GM21737 (cell line): ENCODE data around the gene ANOS1.

Experiments
- ATAC-seq: cut with Tn5 transposase; IDR thresholded peaks from one replicate; pipeline ENCODE4 v1.9.1; 2021; ENCODE audit warnings: mild to moderate bottlenecking, moderate library complexity; ENCODE audit not compliant: unreplicated experiment

Gene ANOS1

DNA sequence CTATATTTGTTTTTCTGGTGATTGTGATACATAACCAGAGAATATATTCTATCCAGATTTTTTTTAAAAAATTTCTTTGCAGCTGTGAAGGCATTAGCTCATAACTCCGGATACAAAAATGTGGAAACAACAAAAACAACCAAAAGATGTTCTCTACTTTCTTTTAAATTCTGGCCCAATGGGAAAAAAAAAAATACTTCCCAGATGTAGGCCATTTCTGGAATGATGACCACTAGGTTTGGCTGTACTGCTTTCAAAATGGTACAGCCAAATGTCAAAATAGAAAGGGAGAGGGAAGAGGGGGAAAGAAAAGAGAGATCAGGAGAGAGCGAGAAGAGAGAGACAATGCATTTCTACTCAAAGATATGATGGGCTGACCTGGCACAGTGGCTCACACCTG is 14.6 kb downstream of the ANOS1 start:
- no peak for ATAC-seq

DNA sequence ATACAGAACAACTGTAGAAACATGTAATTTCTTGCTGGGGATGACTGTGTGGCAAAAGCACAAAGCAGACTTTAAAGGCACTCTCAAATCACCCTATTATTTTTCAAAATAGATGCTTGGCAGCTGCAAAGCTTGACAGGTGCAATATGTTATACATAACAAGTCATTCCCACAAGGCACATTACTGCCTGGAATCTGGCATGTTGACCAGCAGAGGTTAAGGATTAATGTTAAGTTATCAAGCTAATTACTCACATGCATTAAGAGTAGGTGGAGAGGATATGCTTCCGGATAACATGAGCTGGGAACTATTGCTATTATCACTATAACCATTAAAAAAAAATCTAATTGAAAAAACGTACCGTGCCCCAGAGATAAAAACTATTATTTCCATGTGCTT is 17.8 kb downstream of the ANOS1 start:
- ATAC-seq: no peak

DNA sequence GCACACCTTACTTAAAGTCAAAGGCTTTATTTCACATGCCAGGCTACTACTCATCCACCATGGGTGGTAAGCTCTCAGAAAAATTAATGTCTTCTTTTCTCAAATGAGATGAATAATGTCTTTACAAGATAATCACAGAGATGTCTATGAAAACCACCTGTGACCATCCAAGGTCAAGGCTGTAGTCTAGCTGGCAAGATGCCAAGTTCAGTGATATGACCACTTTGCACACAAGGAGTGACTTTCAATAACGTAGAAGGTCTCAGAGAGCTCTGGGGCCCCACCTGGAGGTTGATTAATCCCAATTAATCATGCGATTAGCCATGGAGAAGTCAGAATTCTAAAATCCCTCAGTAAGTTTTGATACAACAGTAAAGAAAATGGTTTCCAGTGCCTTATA is 20.5 kb downstream of the ANOS1 start:
- no peak for ATAC-seq

DNA sequence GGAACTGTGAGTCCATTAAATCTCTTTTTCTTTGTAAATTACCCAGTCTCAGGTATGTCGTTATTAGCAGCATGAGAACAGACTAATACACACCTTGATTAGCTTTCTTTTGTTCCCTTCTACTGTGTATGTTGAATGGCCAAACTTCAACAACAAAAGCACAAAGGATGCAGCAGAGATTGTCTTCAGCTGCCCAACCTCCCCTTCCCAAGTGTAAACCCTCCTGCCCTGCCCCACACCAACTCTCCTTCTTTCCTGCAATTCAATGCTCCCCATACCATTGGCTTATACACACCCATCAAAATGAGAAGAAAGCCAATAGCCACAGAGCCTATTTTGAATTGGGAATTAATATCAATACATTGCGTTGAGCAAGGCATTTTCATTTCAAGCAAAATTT is 27.8 kb downstream of the ANOS1 start:
- ATAC-seq: no peak

DNA sequence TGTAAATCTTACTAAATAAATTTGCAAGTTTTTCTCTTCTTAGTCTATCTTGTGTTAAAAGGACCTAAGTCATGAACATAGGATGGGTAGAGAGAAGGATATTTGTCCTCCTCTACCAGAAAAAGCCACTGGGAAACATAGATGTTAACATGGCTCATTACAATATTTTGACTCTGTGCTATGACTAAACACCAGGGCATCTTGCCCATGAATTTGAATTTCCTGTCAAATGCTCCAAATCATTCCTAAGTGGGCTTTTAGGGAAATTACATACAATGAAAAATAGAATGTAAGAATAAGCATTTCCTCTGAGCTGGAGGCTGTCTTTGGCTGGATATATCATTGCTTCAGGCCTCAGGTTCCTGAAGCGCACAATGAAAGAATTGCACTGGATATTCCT is 39.1 kb downstream of the ANOS1 start:
- ATAC-seq: no peak

DNA sequence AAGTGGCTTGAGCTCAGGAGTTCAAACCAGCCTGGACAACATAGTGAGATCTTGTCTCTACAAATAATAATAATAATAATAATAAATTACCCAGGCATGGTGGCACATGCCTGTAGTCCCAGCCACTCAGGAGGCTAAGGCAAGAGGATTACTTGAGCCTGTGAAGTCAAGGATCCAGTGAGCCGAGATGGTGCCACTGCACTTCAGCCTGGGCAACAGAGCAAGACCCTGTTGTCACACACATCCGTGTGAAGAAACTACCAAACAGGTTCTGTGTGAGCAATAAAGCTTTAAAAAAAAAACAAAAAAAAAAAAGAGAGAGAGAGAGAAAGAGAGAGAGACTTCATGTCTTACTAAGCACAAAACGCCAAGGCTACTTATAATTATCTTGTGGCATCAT is 42.5 kb downstream of the ANOS1 start:
- no peak for ATAC-seq

DNA sequence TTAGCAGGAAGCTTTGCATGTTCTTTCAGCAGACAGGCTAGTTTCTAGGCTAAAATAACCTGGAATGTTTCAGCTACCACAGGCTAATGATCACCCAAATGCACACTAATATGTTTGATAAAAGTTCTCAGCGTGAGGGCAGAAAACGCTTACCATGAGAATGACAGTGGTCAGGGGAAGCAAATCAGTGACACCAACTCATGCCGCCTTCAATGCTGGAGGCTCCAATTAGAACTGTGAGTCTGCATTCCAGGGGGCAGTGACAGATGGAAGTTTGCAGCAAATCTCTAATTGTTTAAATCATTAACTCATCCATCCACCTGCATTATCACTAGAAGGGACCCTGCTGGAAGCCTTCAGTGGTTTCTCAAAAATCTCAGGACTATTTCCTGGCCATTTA is 43.2 kb downstream of the ANOS1 start:
- ATAC-seq: no peak

DNA sequence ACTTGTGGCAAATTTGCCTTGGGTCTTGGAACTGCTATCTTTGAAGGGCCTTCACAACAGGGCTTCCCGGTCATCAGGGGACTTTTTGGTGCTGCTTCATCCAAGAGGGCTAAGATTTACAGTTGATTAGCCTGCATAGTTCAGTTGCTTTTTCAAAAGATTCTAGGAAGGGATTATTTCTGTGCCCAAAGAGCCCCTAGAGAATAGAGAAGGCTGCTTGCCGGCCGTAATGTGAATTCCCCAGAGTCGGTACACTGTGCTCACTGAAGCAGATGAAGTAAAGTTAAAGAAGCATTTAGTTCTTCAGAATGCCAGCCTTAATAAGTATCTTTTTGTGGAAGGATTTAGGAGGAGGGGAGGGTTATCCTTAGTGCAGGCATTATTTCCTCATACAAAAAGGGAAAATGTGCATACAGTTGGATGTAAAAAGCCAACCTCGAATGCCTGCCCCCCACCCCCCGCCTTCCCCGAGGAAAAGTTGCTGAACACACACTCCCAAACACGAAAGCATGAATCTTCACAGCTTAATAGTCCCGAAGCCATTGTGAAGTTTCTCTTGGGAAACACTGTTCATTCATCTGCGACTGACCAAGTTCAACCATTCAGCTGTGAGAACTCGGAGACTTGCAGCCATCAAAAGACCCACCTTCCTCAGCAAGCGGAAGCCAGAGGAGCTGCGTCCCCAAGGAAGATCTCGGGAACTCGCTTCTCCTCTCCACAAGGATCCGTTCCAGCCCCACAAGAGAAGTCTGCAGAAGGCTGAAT is 47.6 kb downstream of the ANOS1 start:
- no peak for ATAC-seq

DNA sequence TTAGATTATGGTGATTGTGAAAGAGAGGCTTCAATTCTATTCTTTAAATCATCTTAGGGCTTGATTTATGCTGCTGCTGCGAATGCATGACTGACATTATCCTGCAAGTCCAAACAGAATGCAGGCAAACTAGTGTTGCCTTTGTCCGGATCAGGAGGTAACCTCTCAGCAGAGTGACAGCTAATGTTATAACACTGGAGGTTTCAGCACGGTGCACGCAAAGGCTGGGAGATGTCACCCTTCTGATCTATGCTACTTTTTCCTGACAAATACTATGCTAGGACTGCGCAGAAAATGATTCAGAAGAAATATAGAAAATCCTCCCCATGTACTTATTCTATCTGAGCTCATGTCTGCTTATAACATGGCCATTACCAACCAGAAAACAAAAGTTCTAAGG is 48.2 kb downstream of the ANOS1 start:
- no peak for ATAC-seq

DNA sequence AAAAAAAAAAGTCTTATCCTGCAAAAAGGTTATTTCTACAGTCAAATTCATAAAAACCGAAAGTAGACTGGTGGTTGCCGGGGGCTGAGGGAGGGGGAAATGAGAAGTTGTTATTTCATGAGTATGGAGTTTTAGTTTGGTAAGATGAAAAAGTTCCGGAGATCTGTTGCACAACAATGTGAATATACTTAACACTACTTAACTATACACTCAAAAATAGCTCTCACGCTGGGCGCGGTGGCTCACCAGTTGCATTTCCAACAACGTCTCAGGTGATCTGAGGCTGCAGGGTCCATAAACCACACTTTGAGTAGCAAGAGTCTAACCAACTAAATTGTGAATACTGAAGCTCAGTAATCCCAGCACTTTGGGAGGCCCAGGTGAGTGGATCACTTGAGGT is 52.4 kb downstream of the ANOS1 start:
- ATAC-seq: no peak

DNA sequence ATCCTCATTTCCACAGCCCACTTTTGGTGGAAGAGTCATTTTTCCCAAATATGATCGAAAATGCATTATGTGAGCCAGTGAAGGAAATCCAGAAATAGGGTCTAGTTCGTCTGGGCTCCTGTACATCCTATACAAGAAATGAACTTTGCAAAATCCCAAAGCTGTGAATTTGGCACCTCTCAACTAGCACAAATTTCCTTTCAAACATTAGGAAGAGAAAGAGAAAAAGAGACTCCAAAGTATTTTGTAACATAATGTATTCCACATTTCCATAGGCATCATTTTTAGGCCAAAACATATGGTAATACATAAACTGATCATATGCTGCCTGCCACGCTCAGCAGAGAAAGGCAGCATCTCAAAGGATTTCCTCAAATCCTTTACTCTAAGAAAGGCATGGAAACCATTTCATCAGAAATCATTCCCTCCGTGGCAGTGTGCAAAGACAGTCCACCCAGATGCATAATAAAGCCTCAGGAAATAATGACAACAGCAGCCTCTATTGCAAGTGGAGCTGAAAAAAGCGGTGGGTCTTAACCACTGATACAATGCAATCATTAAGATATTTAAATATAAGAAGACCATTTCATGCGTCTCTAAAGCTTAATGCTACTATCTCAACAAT is 56.8 kb downstream of the ANOS1 start:
- no peak for ATAC-seq

DNA sequence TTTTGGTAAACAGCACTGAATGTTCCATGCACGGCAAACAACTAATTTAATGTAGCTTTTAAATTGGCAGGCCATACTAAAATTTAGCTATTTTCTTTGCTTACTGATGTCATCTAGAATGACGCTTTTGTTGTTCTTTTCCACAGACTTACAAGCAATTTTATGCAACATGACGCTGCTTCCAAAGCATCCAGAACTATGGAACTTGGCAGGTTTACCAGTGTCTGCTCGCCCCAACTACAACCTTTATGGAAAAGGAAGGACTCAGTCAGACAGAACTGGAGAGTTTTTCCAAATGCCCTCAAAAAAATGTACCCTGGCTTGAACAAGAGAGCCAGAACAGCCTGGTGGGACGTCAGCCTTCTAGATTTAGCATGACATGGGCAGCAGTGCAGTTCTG is 58.7 kb downstream of the ANOS1 start:
- ATAC-seq: no peak

DNA sequence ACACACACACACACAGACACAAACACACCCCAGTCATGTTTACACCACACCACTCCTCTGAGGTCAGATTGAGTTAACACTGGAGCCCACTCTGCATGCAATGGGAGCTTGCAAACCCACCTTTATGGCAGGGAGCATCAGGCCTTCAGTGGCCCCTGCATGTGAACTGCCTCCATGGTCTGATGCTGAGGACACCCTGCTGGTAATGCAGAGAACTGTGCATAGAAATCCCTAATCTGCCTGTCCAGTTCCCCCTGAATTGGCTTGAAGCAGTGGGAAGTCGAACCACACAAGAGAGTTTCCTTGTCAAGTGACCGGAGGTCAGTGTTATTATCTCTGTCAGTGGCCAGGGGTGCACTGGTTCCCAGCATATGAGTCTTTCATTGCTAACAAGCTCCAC is 59.8 kb downstream of the ANOS1 start:
- no peak for ATAC-seq

DNA sequence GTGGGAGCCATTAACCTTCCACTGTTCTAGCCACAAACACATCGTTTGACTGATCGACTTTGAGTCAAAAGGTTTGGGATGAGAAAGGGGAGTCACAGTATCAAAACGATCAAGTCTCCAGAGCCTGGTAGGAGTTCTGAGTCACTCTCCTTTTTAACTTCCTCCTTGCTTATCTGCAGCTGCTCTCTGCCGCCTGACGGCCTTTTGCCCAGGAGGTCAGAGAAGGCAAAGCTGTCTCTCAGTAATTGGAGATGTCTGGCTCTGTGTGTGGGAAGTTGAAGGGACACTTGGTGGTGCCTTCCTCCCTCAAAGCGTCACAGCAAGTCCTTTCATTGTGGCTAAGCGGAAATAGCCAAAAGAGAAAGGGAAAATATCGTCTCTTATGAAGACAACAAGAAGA is 63.1 kb downstream of the ANOS1 start:
- ATAC-seq: no peak

DNA sequence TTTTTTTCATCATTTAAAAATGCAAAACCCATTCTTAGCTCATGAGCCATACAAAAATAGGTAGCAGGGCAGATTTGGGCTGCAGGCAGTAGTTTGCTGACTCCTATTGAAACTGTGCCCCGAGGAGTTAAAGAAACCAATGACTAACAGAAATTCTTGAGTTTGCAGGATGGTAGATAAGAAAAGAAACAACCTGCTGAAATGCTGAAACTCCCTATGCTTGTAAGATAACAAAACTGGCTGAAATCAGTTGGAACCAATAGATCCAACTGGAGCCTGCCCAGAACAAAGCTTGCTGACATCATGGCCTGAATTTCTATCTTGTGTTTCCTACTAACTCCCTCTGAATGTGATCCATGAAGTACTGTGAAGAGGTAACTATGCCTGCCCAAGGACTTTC is 68.6 kb downstream of the ANOS1 start:
- no peak for ATAC-seq

DNA sequence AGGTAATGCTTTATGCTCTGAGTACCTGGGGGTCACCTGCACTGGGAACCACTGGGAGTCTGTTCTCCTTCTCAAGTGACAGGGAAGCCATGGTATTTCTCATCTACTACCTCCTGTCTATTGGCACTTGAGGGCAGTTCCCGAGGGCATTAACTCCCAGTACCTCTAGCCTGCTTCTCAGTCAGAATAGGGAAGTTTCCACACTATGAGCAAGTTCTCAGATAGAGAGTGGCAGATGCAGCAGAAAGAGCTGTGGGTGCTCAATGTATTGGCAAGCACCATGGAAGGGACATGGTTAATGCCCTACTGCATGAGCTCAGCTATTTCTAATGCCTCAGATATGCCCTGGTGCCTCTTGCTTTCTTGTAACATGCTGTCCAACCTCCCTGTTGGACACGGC is 74.1 kb downstream of the ANOS1 start:
- ATAC-seq: no peak

DNA sequence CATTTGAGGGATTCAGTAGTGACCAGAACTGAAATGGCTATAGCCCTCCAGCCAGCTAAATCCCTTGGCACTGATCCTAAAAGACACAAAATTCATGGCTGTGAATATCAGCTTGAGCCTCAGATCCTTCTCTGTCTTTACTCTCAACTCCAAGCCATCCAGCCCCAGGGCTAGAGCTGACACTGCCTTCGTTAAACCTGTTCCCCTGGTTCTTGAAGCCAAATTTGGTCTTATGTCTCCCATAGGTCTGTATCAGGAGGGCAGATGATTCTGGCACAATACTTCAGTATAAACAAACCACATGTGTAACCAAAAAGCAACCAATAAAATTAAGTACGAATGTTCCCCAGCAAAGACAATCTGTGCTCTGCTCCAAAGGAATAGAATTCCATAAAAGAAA is 78.0 kb downstream of the ANOS1 start:
- ATAC-seq: no peak

DNA sequence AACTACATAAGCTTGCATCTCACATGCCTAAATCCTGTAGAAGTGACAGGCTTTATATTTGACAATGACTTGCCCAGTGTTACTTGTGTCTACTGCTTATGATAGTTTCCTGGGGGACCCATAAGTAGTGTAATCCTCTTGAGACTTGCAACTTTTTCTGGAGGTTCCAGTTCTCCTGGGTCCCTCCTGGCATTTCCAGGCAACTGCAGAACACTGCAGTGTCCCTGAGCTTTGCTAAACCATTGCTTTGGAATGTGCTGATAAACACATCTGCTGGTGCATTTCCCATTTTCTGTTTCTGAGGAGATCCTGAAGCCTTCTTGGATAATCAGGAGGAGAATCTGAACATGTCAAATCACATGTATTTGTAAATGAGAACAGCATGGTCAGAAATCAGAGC is 82.0 kb downstream of the ANOS1 start:
- no peak for ATAC-seq

DNA sequence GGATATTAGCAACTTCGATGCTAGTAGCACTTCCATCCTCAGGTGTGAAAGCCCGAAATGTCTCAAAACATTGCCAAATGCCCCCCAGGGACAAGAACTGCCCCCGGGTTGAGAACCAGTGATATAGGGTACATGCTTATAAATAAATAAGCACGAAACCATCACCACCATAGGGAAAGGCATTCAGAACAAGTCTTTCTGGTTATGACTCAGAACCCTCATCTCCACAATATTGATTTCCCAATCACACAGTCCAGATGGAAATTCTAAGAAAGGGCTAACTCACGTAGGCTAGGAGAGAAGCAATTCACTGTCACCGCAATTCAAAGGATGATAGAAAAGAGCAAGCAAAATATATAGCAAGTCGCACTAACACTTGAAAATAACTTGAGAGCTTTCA is 84.8 kb downstream of the ANOS1 start:
- ATAC-seq: no peak

DNA sequence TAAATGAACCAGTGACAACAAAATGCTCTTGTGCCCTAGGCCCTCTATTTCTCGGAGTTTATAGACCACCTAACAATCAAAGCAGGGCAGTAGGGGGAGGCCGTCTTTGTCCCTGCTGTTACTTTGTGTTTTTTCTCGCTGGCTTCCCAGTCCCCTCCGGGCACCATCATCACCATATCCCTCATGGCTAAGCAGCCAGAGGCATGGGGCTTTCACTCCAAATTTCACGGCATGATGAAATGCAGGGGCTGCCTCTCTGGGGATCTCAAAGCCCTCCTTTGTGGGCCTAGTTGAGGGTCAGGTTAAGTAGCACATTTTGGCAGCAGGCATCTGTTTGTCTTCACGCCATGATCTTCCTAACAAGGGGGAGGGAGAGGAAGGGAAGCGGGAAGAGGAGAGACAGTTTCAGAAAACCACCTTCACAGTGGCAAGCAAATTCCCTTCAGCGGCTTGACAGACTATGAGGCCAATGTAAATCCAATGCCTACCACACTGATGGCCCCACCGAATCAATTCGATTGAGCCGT is 91.9 kb downstream of the ANOS1 start:
- no peak for ATAC-seq

DNA sequence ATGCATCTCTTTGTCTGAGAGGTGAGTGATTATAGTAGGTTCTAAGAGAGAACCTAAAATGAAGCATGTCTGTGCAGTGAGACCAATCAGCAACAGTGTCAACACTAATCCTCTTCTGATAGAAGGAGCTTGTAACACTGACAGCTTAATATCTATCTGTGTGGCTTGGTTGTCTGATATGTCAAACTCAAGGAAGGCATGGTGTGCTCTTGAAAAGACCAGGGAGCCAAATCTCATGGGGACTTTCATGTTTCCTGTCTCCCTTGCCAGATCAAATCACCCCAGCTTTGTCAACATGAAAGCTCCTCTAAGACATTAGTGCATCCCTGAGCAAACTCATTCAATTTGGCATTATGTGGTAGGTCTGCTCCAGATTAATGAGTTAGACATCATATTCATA is 95.4 kb downstream of the ANOS1 start:
- ATAC-seq: no peak

DNA sequence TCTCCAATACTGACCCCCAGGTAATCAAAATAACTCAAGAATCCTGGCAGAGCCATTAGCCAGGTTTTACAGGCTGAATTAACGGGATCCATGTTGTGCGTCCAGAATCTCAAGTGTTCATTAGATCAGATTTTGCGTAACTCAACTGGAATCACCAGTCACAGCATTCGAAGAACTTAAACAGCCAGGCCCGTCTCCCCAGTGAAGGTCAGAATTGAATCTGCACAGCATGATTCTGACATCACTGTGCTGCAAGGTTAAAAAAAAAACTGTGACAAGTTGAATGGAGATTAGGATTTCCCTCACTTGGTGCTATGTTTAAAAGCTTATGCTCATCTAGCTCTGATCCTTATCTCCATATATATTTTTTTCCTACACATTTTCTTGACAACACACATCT is 96.1 kb downstream of the ANOS1 start:
- no peak for ATAC-seq

DNA sequence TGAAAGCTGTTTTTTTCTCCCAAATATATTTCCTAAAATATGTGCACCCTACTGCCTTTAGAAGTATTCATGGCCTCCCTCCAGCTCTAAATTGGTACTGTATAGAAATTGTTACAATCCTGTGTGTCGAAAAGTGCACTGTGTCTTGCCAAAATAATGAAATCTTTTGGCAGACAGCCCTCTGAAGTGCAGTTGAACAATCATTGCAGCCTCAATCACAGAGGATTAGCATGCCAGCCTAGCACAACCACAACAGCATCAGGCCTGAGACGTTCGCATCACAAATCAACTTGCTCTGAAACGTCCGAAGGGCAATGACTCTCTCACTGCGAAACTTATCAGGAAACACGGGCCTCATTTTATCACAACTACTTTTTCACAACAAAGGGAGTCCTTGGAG is 99.0 kb downstream of the ANOS1 start:
- no peak for ATAC-seq
